IPS-20b (cell line): ENCODE data around the gene ALAD.
A peak's percentile ranks its signal among the peaks of the same experiment; 100 is the strongest.

ENCODE experiments used
- H3K27ac ChIP-seq: one replicate; pipeline ENCODE4 v1.5.1; 2013; ENCODE audit warnings: low read length
- H3K27me3 ChIP-seq: 2 replicates; pipeline ENCODE4 v1.6.1; 2013; ENCODE audit warnings: mild to moderate bottlenecking, low read length, inconsistent platforms; ENCODE audit not compliant: insufficient read depth
- H3K36me3 ChIP-seq: 2 replicates; pipeline ENCODE4 v1.6.1; 2013; ENCODE audit warnings: low read depth, mild to moderate bottlenecking, inconsistent platforms, low read length, moderate library complexity; ENCODE audit not compliant: insufficient read depth
- H3K4me1 ChIP-seq: 2 replicates; pipeline ENCODE4 v1.6.1; 2013; ENCODE audit warnings: mild to moderate bottlenecking, control low read depth, inconsistent platforms, low read length, moderate library complexity; ENCODE audit not compliant: insufficient read depth
- H3K4me3 ChIP-seq: 2 replicates; pipeline ENCODE4 v1.5.1; 2013; ENCODE audit warnings: mild to moderate bottlenecking, low read length, inconsistent platforms
- H3K9ac ChIP-seq: 2 replicates; pipeline ENCODE4 v1.6.1; 2013; ENCODE audit warnings: low read depth, mild to moderate bottlenecking, inconsistent platforms, low read length, moderate library complexity
- H3K9me3 ChIP-seq: 2 replicates; pipeline ENCODE4 v1.6.1; 2013; ENCODE audit warnings: mild to moderate bottlenecking, low read depth, low read length, inconsistent platforms; ENCODE audit not compliant: insufficient read depth

ALAD gene

DNA sequence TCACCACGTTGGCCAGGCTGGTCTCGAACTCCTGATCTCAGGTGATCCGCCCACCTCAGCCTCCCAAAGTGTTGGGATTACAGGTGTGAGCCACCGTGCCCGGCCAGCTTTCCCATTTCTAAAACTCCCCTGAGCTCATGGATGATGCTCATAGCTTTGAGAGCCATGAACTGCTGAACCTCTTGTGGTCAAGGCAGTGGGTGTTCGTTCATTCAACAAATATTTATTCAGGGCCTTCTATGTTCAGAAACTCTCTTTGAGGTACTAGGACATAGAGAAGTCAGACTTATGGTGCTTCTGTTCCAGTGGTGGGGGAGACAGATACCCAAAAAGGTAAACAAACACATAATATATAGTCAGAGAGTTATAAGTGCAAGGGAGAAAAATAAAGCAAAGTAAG lies 49.1 kb downstream of the ALAD start:
- H3K9ac ChIP-seq, result no peak overlapping the region
- no peak overlapping the region for H3K4me3 ChIP-seq
- H3K27ac ChIP-seq, result no peak overlapping the region

GRCh38 chr9:113350937-113351336 lies 50.1 kb downstream of the ALAD start:
- Histone ChIP-seq H3K36me3 (no peaks in the 10 kb centered on the region), H3K9me3 (no peaks in the 10 kb centered on the region), H3K4me1 (peaks cover 8% of the 10 kb centered on the region; the same call in 1 of the 2 replicates), H3K27me3 (peaks cover 49% of the 10 kb centered on the region), H3K4me3 (no peak overlapping the region), H3K27ac (no peak overlapping the region), H3K9ac (no peak overlapping the region)

More for the DNA sequence above, 49.1 kb downstream of the ALAD start:
- H3K27me3 ChIP-seq, result peaks cover 49% of the 10 kb centered on the region
- H3K9me3 ChIP-seq, result no peaks in the 10 kb centered on the region
- H3K4me1 ChIP-seq, result peaks cover 8% of the 10 kb centered on the region; the same call in 1 of the 2 replicates
- no peaks in the 10 kb centered on the region for H3K36me3 ChIP-seq

- peak overlapping the region; percentile 59 for H3K4me3 ChIP-seq
- H3K27me3 ChIP-seq, result peaks cover 49% of the 10 kb centered on the region
These were observed 50.9 kb downstream of the ALAD start for GRCh38 chr9:113350107-113350661.

DNA sequence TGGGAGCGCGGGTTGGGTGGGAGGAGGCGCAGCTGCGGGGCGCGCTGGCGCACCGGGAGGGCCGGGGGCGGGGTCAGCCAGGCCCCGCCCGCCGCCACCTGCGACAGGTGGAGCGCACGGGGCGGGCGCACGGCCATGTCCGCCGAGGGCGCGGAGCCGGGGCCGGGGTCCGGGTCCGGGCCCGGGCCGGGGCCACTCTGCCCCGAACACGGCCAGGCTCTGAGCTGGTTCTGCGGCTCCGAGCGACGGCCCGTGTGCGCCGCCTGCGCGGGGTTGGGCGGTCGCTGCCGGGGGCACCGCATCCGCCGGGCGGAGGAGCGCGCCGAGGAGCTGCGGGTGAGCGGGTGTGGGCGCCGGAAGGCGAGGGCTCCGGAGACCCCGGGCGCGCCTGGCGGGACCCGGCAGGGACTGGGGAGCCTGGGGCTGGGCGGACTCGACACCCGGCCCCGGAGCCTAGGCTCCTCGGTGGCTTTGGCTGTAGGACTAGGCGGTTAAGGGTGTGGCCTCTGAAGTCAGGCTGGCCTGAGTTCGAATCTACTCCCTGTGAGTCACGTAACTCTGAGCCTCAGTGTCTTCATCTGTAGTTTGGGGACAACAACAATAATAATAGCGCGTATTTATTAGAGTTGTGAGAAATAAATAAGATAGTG lies 51.5 kb downstream of the ALAD start, which contains the start of gene BSPRY:
Gene BSPRY (plus strand): TSS at position 97 of the 650 bp plus-strand sequence. CDS start 39 bp downstream, at position 136.
- Histone ChIP-seq H3K4me1 (peaks cover 8% of the 10 kb centered on the region; the same call in 1 of the 2 replicates), H3K36me3 (no peaks in the 10 kb centered on the region), H3K4me3 (peak within 1 kb of the TSS; percentile 59), H3K27ac (no peak within 1 kb of the TSS), H3K27me3 (peaks cover 49% of the 10 kb centered on the region), H3K9me3 (no peaks in the 10 kb centered on the region), H3K9ac (no peak within 1 kb of the TSS)

More at GRCh38 chr9:113350107-113350661, 50.9 kb downstream of the ALAD start:
- Histone ChIP-seq H3K4me1 (peaks cover 8% of the 10 kb centered on the region; the same call in 1 of the 2 replicates), H3K9me3 (no peaks in the 10 kb centered on the region), H3K36me3 (no peaks in the 10 kb centered on the region), H3K9ac (no peak overlapping the region), H3K27ac (no peak overlapping the region)

DNA sequence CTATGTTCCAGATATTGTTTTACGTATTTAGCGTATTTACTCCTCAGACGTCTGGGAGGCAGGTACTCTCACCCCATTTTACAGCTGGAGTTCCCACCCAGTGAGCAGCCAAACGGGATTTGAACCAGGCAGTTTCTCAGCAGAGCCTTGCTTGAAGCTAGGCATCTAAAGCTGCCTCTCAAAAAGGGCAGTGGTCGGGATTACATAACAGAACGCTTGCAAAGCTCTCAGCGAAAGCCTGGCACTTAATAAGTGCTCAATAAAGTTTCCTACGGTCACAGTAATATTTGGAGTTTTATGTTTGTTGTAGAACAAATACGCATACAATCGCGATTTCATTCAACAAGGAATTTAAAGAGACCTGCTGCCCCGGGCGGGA lies 52.0 kb downstream of the ALAD start:
- no peak overlapping the region for H3K9ac ChIP-seq

GRCh38 chr9:113348437-113348836 lies 52.6 kb downstream of the ALAD start:
- H3K27me3 ChIP-seq, result peaks cover 49% of the 10 kb centered on the region
- H3K36me3 ChIP-seq, result no peaks in the 10 kb centered on the region
- no peak overlapping the region for H3K27ac ChIP-seq
- H3K4me1 ChIP-seq, result peaks cover 8% of the 10 kb centered on the region; the same call in 1 of the 2 replicates
- H3K9ac ChIP-seq, result no peak overlapping the region
- no peaks in the 10 kb centered on the region for H3K9me3 ChIP-seq
- no peak overlapping the region for H3K4me3 ChIP-seq

More for the DNA sequence above, 52.0 kb downstream of the ALAD start:
- Histone ChIP-seq H3K27ac (no peak overlapping the region), H3K4me1 (peaks cover 8% of the 10 kb centered on the region; the same call in 1 of the 2 replicates), H3K36me3 (no peaks in the 10 kb centered on the region), H3K4me3 (peak overlapping the region; percentile 59), H3K9me3 (no peaks in the 10 kb centered on the region), H3K27me3 (peaks cover 49% of the 10 kb centered on the region)

DNA sequence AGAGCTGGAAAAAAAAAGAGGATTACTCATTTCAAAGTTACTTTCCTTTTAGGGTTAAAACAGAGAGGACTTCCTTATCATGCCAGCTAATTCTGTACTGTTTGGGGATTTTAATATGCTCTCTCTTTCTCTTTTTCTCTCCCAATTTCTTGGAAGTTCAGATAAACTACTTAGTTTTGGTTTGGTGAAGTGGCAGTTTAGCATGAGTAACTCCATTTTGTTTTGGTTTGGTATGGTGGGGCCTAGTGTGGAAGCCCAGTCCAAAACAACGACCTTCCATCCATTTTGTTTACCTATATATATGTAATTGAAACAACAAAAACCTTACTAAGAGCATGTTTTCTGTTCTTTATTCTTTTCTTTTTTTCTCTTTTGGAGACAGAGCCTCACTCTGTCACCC lies 55.4 kb downstream of the ALAD start:
- Histone ChIP-seq H3K4me3 (no peak overlapping the region), H3K9ac (no peak overlapping the region), H3K4me1 (peaks cover 7% of the 10 kb centered on the region; the same call in 1 of the 2 replicates), H3K27ac (no peak overlapping the region), H3K36me3 (no peaks in the 10 kb centered on the region), H3K27me3 (peaks cover 49% of the 10 kb centered on the region), H3K9me3 (no peaks in the 10 kb centered on the region)

GRCh38 chr9:113345190-113345589 lies 55.9 kb downstream of the ALAD start:
- H3K9ac ChIP-seq, result no peak overlapping the region
- H3K27ac ChIP-seq, result no peak overlapping the region
- peaks cover 2% of the 10 kb centered on the region; the same call in 1 of the 2 replicates for H3K4me1 ChIP-seq
- no peak overlapping the region for H3K4me3 ChIP-seq
- H3K36me3 ChIP-seq, result no peaks in the 10 kb centered on the region
- no peaks in the 10 kb centered on the region for H3K9me3 ChIP-seq
- peaks cover 48% of the 10 kb centered on the region for H3K27me3 ChIP-seq

- no peak overlapping the region for H3K27ac ChIP-seq
- no peaks in the 10 kb centered on the region for H3K36me3 ChIP-seq
- H3K4me3 ChIP-seq, result no peak overlapping the region
- H3K4me1 ChIP-seq, result no peaks in the 10 kb centered on the region
- H3K27me3 ChIP-seq, result peaks cover 43% of the 10 kb centered on the region
- no peaks in the 10 kb centered on the region for H3K9me3 ChIP-seq
- H3K9ac ChIP-seq, result no peak overlapping the region
These were observed 57.3 kb downstream of the ALAD start for GRCh38 chr9:113343732-113344231.

GRCh38 chr9:113341712-113342410 lies 59.2 kb downstream of the ALAD start:
- peaks cover 26% of the 10 kb centered on the region for H3K27me3 ChIP-seq
- H3K9ac ChIP-seq, result no peak overlapping the region
- no peaks in the 10 kb centered on the region for H3K4me1 ChIP-seq
- H3K9me3 ChIP-seq, result no peaks in the 10 kb centered on the region
- no peaks in the 10 kb centered on the region for H3K36me3 ChIP-seq
- H3K4me3 ChIP-seq, result no peak overlapping the region
- H3K27ac ChIP-seq, result no peak overlapping the region

- Histone ChIP-seq H3K36me3 (no peaks in the 10 kb centered on the region), H3K27me3 (peaks cover 26% of the 10 kb centered on the region), H3K4me3 (peak within 1 kb of the TSS; percentile 76), H3K9ac (peak within 1 kb of the TSS; percentile 80; the same call in 1 of the 2 replicates), H3K9me3 (no peaks in the 10 kb centered on the region), H3K27ac (no peak within 1 kb of the TSS), H3K4me1 (no peaks in the 10 kb centered on the region)
These were observed 60.9 kb downstream of the ALAD start, which contains the start of gene WDR31 for GRCh38 chr9:113340011-113340699. WDR31 (minus strand) TSS chr9:113340275; CDS start chr9:113332022, 8,253 bp downstream.
